Tibial nerve (tissue), 4 donors: ENCODE data around the gene TFEC. TPM values are rescaled to one million over a fixed set of nuclear protein-coding genes. Genes with fewer than 3 reads are reported as not detected.

ENCODE experiments used
- DNase-seq, 2 donors: peaks; one replicate each; pipeline ENCODE4 v3.0.0-alpha.2; 2019; ENCODE audit warnings: low spot score in 2 of 2
- H3K27ac ChIP-seq, 4 donors: fragments of 200-600 bp; sonication (generic) in 3 of 4; one replicate each; pipeline ENCODE4 v1.5.1; 2017 to 2019; ENCODE audit warnings: mild to moderate bottlenecking in 1 of 4
- H3K27me3 ChIP-seq, 2 donors: fragments of 200-600 bp; sonication (generic) in 1 of 2; one replicate each; pipeline versions ENCODE4 v1.5.1 to v1.6.0; 2017 to 2019
- H3K36me3 ChIP-seq, 3 donors: fragments of 200-600 bp; sonication (generic); one replicate each; pipeline ENCODE4 v1.5.1; 2018 to 2019
- H3K4me1 ChIP-seq, 4 donors: fragments of 200-600 bp; sonication (generic) in 3 of 4; one replicate each; pipeline ENCODE4 v1.5.1; 2017 to 2019
- H3K4me3 ChIP-seq, 4 donors: fragments of 200-600 bp; sonication (generic) in 3 of 4; one replicate each; pipeline ENCODE4 v1.5.1; 2017 to 2019; ENCODE audit warnings: mild to moderate bottlenecking in 1 of 4, moderate library complexity in 1 of 4
- H3K9me3 ChIP-seq, 4 donors: fragments of 200-600 bp; sonication (generic) in 3 of 4; one replicate each; pipeline ENCODE4 v1.5.1; 2017 to 2019
- EP300 ChIP-seq, 2 donors: sonication (generic); formaldehyde crosslinking; IDR thresholded peaks; one replicate each; pipeline ENCODE4 v1.6.1; 2017; ENCODE audit warnings: antibody characterized with exemption in 2 of 2, mild to moderate bottlenecking in 1 of 2
- POLR2A ChIP-seq, 2 donors: fragments of 450-650 bp; IDR thresholded peaks; one replicate each; pipeline ENCODE4 v1.6.1; 2017; ENCODE audit warnings: antibody characterized with exemption in 2 of 2, mild to moderate bottlenecking in 2 of 2, moderate library complexity in 2 of 2
- WGBS, 2 donors: methylation state at CpG; one replicate each; pipeline ENCODE4 v1.1.5; 2018; 5-methylcytosine and 5-hydroxymethylcytosine counted together
- total RNA-seq, 4 donors: library from RNA; depleted of rRNA; stranded (reverse); fragments of >200 nt; gene quantifications; one replicate each; pipeline ENCODE4 v1.1.0, GENCODE V29; 2016
- TF ChIP-seq, protein P1 (sequence below), 5 experiments: fragments of 200-600 bp in 3 of 5; fragments of 450-650 bp in 2 of 5; sonication (generic) in 3 of 5; IDR thresholded peaks; one replicate each; pipeline ENCODE4 v1.5.1; 2016 to 2019; ENCODE audit warnings: antibody characterized with exemption in 5 of 5, mild to moderate bottlenecking in 3 of 5, moderate library complexity in 2 of 5

TFEC gene
- total RNA-seq, 4 donors from 2014 or later: 2.6 to 9.9 (median 4.1) TPM

DNA sequence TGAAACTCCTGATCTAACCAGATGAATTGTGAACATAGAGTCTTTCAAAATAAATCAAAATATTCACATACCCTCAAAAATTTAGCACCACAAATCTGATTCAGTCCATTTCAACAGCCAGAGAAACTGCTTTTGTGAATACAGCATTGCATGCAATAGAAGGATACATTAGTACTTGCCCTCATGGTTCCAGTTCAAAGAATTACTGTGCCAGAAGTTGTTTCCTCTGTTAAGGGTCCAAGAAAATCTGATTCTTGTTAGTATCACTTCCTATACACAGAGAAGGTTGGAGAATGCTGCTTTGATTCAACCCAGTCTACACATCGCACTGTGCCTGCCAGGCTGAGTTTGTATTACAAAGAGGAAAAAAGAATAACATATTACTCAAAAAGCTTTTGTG lies 115.6 kb downstream of the TFEC start:
- Histone ChIP-seq H3K4me3 (no peak overlapping the region), H3K4me1 (peaks cover 0 to 11% (median 0%) of the 10 kb centered on the region in 4 donors), H3K27me3 (no peaks in the 10 kb centered on the region), H3K36me3 (no peaks in the 10 kb centered on the region), H3K9me3 (no peaks in the 10 kb centered on the region), H3K27ac (no peak overlapping the region)
- 44 to 61% methylated on average over 1 of the region's 1 CpG for WGBS, 2 donors
- TF ChIP-seq POLR2A (IDR thresholded peaks at IDR 0.05): no peak
- TF ChIP-seq EP300 (IDR thresholded peaks at IDR 0.05): no peak
- TF ChIP-seq, protein P1, sequence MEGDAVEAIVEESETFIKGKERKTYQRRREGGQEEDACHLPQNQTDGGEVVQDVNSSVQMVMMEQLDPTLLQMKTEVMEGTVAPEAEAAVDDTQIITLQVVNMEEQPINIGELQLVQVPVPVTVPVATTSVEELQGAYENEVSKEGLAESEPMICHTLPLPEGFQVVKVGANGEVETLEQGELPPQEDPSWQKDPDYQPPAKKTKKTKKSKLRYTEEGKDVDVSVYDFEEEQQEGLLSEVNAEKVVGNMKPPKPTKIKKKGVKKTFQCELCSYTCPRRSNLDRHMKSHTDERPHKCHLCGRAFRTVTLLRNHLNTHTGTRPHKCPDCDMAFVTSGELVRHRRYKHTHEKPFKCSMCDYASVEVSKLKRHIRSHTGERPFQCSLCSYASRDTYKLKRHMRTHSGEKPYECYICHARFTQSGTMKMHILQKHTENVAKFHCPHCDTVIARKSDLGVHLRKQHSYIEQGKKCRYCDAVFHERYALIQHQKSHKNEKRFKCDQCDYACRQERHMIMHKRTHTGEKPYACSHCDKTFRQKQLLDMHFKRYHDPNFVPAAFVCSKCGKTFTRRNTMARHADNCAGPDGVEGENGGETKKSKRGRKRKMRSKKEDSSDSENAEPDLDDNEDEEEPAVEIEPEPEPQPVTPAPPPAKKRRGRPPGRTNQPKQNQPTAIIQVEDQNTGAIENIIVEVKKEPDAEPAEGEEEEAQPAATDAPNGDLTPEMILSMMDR (IDR thresholded peaks at IDR 0.05): no peak
- no peak for DNase-seq

DNA sequence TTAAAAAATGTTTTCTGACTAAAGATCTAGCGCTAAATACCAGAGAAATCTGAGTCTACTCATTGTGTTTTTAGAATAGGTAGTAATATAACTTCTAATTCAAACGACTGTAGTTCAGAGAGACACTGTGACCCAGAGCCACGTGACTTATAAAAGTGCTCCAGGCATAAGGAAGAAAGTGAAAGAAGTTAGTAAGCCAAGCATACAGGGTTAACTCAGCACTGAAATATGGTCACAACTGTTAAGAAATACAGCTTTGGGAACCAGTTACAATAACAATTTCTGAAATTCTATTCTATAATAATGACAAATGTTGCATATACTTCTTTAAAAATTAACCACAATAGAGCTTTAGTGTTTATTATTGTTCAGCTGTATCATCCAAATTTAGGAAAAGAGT lies 119.1 kb downstream of the TFEC start:
- H3K36me3 ChIP-seq: no peaks in the 10 kb centered on the region
- H3K4me3 ChIP-seq: no peak overlapping the region
- H3K27ac ChIP-seq: no peak overlapping the region
- peaks cover 0 to 11% (median 0%) of the 10 kb centered on the region in 4 donors for H3K4me1 ChIP-seq
- TF ChIP-seq EP300 (IDR thresholded peaks at IDR 0.05): no peak
- no peak for TF ChIP-seq POLR2A (IDR thresholded peaks at IDR 0.05)
- TF ChIP-seq, protein P1 (IDR thresholded peaks at IDR 0.05): no peak
- DNase-seq: no peak
- 63 to 67% methylated on average over 3 of the region's 3 CpGs for WGBS, 2 donors
- H3K9me3 ChIP-seq: no peaks in the 10 kb centered on the region
- no peaks in the 10 kb centered on the region for H3K27me3 ChIP-seq

DNA sequence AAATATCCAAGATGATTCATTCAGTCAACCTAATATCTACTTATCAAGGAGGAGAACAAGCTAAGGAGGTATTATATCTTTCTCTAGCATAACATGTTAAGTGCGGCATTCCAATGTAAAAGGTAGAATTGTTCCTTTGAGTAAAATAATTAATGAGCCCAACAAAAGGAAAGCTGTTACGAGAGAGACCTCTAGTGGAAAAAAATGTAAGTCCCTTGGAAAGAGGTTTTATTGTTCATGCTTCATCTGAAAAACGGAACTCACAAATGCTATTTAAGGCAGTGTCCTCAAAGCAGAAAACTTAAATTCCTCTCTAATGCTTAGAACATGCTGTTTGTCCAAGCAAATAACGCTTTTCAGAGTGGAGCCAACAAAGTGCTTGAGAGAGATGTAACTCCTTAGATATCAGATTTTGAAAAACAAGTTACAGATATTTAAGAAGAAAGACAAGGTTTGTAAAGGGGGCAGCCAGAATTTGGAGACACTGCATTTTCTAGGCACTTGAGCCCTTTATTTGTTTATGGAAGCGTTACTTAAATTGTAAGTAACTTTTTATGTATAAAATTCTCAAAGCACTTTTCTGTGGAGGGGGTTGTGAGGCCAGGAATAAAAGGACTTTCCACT lies 119.9 kb downstream of the TFEC start:
- no peaks in the 10 kb centered on the region for H3K9me3 ChIP-seq
- WGBS, 2 donors: 1% methylated on average over 5 of the region's 5 CpGs
- DNase-seq: no peak
- TF ChIP-seq, protein P1 (IDR thresholded peaks at IDR 0.05): peak in 4 of 5 experiments; percentile 45 to 59 (median 50)
- no peak for TF ChIP-seq POLR2A (IDR thresholded peaks at IDR 0.05)
- no peak overlapping the region for H3K27ac ChIP-seq
- no peaks in the 10 kb centered on the region for H3K27me3 ChIP-seq
- H3K4me1 ChIP-seq: peaks cover 0 to 11% (median 0%) of the 10 kb centered on the region in 4 donors
- no peaks in the 10 kb centered on the region for H3K36me3 ChIP-seq
- H3K4me3 ChIP-seq: no peak overlapping the region

DNA sequence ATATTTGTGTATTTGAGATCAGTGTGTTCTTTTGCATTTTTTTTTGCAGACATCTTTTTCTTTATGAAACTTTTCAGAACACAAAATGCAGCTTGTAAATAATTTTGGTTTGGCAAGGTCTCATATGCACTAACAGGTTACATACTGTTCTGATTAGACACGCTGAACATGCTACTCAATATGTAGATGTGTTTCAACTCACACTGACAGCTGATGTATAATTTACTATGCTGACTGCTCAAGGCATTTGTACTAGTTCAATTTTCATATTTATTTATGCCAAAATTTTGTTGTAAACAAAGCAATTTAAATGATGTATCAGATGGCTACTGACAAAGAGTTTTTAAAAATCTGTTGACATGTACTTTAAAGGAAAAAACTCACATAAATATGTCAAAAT lies 123.8 kb downstream of the TFEC start:
- no peaks in the 10 kb centered on the region for H3K27me3 ChIP-seq
- no peak overlapping the region for H3K4me3 ChIP-seq
- 71 to 73% methylated on average over 1 of the region's 1 CpG for WGBS, 2 donors
- DNase-seq: no peak
- H3K36me3 ChIP-seq: no peaks in the 10 kb centered on the region
- H3K4me1 ChIP-seq: peaks cover 0 to 11% (median 0%) of the 10 kb centered on the region in 4 donors
- H3K27ac ChIP-seq: no peak overlapping the region
- no peaks in the 10 kb centered on the region for H3K9me3 ChIP-seq
- TF ChIP-seq, protein P1 (IDR thresholded peaks at IDR 0.05): no peak
- TF ChIP-seq POLR2A (IDR thresholded peaks at IDR 0.05): no peak
- TF ChIP-seq EP300 (IDR thresholded peaks at IDR 0.05): no peak

DNA sequence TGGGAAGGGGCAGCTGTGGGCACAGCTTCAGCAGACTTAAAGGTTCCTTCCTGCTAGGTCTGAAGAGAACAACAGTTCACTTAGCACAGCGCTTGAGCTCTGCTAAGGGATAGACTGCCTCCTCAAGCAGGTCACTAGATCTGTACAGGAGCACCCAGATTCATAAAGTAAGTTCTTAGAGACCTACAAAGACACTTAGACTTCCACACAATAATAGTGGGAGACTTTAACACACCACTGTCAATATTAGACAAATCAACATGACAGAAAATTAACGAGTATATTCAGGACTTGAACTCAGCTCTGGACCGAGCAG lies 140.9 kb downstream of the TFEC start:
- WGBS, 2 donors: 91 to 96% methylated on average over 3 of the region's 3 CpGs
- peaks cover 0 to 22% (median 0%) of the 10 kb centered on the region in 4 donors for H3K9me3 ChIP-seq
- H3K27ac ChIP-seq: no peak overlapping the region
- H3K4me3 ChIP-seq: no peak overlapping the region
- H3K27me3 ChIP-seq: no peaks in the 10 kb centered on the region
- TF ChIP-seq, protein P1 (IDR thresholded peaks at IDR 0.05): no peak
- TF ChIP-seq POLR2A (IDR thresholded peaks at IDR 0.05) (no peak), EP300 (IDR thresholded peaks at IDR 0.05) (no peak)
- no peak for DNase-seq
- H3K4me1 ChIP-seq: no peaks in the 10 kb centered on the region
- H3K36me3 ChIP-seq: no peaks in the 10 kb centered on the region
